Activated CD8-positive, alpha-beta T cell treated with anti-CD3 and anti-CD28 coated beads for 36 hours (primary cell): Measurements from ENCODE around the gene SLC1A4. TPM values are rescaled to one million over a fixed set of nuclear protein-coding genes. Genes with fewer than 3 reads are reported as not detected.

Source experiments
- ATAC-seq: fragments of 200-7000 bp; cut with Tn5 transposase; one replicate; pipeline ENCODE4 v1.10.0; 2021; ENCODE audit warnings: mild to moderate bottlenecking, moderate library complexity
- CTCF ChIA-PET: fragments of 350-600 bp; sonication (Branson Sonifier 250); formaldehyde crosslinking; loops from one replicate; lab custom pipeline; 2021; ENCODE audit warnings: antibody characterized with exemption; lab: Charles Lee
- POLR2A ChIA-PET: fragments of 350-600 bp; sonication (Branson Sonifier 250); formaldehyde crosslinking; loops from one replicate; lab custom pipeline; 2021; ENCODE audit warnings: antibody characterized with exemption; lab: Charles Lee
- DNase-seq: peaks from one replicate; pipeline ENCODE4 v3.0.0-alpha.2; 2020
- H3K27ac Mint-ChIP-seq: one replicate; pipeline ENCODE4 v1.8.0; 2021; ENCODE audit warnings: mild to moderate bottlenecking, mixed read lengths
- H3K27me3 Mint-ChIP-seq: one replicate; pipeline ENCODE4 v1.8.0; 2021; ENCODE audit warnings: mixed read lengths
- H3K36me3 Mint-ChIP-seq: one replicate; pipeline ENCODE4 v1.8.0; 2021; ENCODE audit warnings: low read depth, mixed read lengths
- H3K4me1 Mint-ChIP-seq: one replicate; pipeline ENCODE4 v1.8.0; 2021; ENCODE audit warnings: low read depth, mixed read lengths
- H3K4me3 Mint-ChIP-seq: one replicate; pipeline ENCODE4 v1.8.0; 2021; ENCODE audit warnings: mild to moderate bottlenecking, moderate library complexity, mixed read lengths
- H3K9me3 Mint-ChIP-seq: one replicate; pipeline ENCODE4 v1.8.0; 2021; ENCODE audit warnings: mixed read lengths
- intact Hi-C: fragments of 100-400 bp; cut with micrococcal nuclease; formaldehyde crosslinking; loops from one replicate; pipeline ENCODE4 v1.10.0; 2022
- total RNA-seq, 2 experiments: library from RNA; stranded (reverse); gene quantifications; one replicate each; pipeline ENCODE4 v1.2.3, GENCODE V29; 2021
- TF ChIP-seq, protein P1 (sequence below): fragments of 200-600 bp; IDR thresholded peaks from one replicate; pipeline ENCODE4 v1.8.0; 2022; ENCODE audit warnings: antibody characterized with exemption, mild to moderate bottlenecking

The SLC1A4 gene
- total RNA-seq, 2 experiments from 2014 or later, result 14.6 to 14.9 TPM

GRCh38 chr2:64943387-64944150 is 45.6 kb upstream of the SLC1A4 start:
- Mint-ChIP-seq H3K4me3 (no peak overlapping the region), H3K36me3 (peaks cover 2% of the 10 kb centered on the region), H3K27me3 (peaks cover 2% of the 10 kb centered on the region), H3K27ac (no peak overlapping the region), H3K4me1 (peaks cover 36% of the 10 kb centered on the region), H3K9me3 (no peaks in the 10 kb centered on the region)
- intact Hi-C loops, result no loop called here
- TF ChIP-seq, protein P1, sequence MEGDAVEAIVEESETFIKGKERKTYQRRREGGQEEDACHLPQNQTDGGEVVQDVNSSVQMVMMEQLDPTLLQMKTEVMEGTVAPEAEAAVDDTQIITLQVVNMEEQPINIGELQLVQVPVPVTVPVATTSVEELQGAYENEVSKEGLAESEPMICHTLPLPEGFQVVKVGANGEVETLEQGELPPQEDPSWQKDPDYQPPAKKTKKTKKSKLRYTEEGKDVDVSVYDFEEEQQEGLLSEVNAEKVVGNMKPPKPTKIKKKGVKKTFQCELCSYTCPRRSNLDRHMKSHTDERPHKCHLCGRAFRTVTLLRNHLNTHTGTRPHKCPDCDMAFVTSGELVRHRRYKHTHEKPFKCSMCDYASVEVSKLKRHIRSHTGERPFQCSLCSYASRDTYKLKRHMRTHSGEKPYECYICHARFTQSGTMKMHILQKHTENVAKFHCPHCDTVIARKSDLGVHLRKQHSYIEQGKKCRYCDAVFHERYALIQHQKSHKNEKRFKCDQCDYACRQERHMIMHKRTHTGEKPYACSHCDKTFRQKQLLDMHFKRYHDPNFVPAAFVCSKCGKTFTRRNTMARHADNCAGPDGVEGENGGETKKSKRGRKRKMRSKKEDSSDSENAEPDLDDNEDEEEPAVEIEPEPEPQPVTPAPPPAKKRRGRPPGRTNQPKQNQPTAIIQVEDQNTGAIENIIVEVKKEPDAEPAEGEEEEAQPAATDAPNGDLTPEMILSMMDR, result no peak
- ATAC-seq, result no peak
- POLR2A ChIA-PET, result no interaction called here
- DNase-seq, result no peak
- CTCF ChIA-PET, result interaction anchor here (1.3 kb wide), 2 partner anchors 34 to 121 kb away, joined by 3 read pairs; no protein-coding TSS in a partner anchor

GRCh38 chr2:64944484-64944883 is 44.7 kb upstream of the SLC1A4 start:
- no peaks in the 10 kb centered on the region for H3K27me3 Mint-ChIP-seq
- H3K27ac Mint-ChIP-seq, result peak overlapping the region; percentile 92
- CTCF ChIA-PET, result interaction anchor here (1.0 to 3.6 kb wide), 6 partner anchors 9 to 629 kb away, joined by 3 to 15 read pairs (median 3); partner anchors contain the start of gene ACTR2

GRCh38 chr2:64945973-64946768 is 43.0 kb upstream of the SLC1A4 start:
- Mint-ChIP-seq H3K27ac (peak overlapping the region; percentile 92), H3K36me3 (peaks cover 2% of the 10 kb centered on the region), H3K9me3 (no peaks in the 10 kb centered on the region), H3K4me3 (peak overlapping the region; percentile 70), H3K27me3 (no peaks in the 10 kb centered on the region), H3K4me1 (peaks cover 29% of the 10 kb centered on the region)
- POLR2A ChIA-PET, result interaction anchor here (0.6 to 1.6 kb wide), 6 partner anchors 10 to 173 kb away, joined by 3 to 6 read pairs (median 3); partner anchors contain the start of gene CEP68
- intact Hi-C loops, result loop anchor here (5.0 kb wide), 1 partner anchor 41 kb away; the partner anchor contains the start of gene SLC1A4
- TF ChIP-seq, protein P1, result no peak
- DNase-seq, result peak; percentile 86
- ATAC-seq, result peak; percentile 97
- CTCF ChIA-PET, result interaction anchor here (0.8 to 3.6 kb wide), 5 partner anchors 28 to 241 kb away, joined by 3 to 15 read pairs (median 3); partner anchors contain the start of gene CEP68

More at GRCh38 chr2:64944484-64944883, 44.7 kb upstream of the SLC1A4 start:
- POLR2A ChIA-PET, result interaction anchor here (0.6 kb wide), 1 partner anchor 87 kb away, joined by 3 read pairs; no protein-coding TSS in a partner anchor
- no peaks in the 10 kb centered on the region for H3K9me3 Mint-ChIP-seq
- no peak for ATAC-seq
- H3K4me1 Mint-ChIP-seq, result peaks cover 33% of the 10 kb centered on the region
- peaks cover 2% of the 10 kb centered on the region for H3K36me3 Mint-ChIP-seq
- no peak overlapping the region for H3K4me3 Mint-ChIP-seq
- intact Hi-C loops, result no loop called here
- no peak for DNase-seq
- TF ChIP-seq, protein P1, result no peak

- H3K27ac Mint-ChIP-seq, result peak overlapping the region; percentile 92
- intact Hi-C loops, result loop anchor here (5.0 kb wide), 1 partner anchor 40 kb away; the partner anchor contains the start of gene SLC1A4
- peaks cover 2% of the 10 kb centered on the region for H3K36me3 Mint-ChIP-seq
- ChIA-PET CTCF (interaction anchor here (0.8 to 3.6 kb wide), 5 partner anchors 29 to 240 kb away, joined by 3 to 15 read pairs (median 3); partner anchors contain the start of gene CEP68), POLR2A (interaction anchor here (0.6 to 1.6 kb wide), 3 partner anchors 10 to 109 kb away, joined by 3 to 6 read pairs (median 3); partner anchors contain the start of gene CEP68)
- H3K9me3 Mint-ChIP-seq, result no peaks in the 10 kb centered on the region
- peak overlapping the region; percentile 70 for H3K4me3 Mint-ChIP-seq
- TF ChIP-seq, protein P1, result no peak
- no peaks in the 10 kb centered on the region for H3K27me3 Mint-ChIP-seq
- peaks cover 29% of the 10 kb centered on the region for H3K4me1 Mint-ChIP-seq
- DNase-seq (no peak), ATAC-seq (no peak)
These were observed 42.4 kb upstream of the SLC1A4 start for GRCh38 chr2:64946769-64947247.
